HL-60 (cell line): Measurements from ENCODE around the gene HEMK1.
A peak's percentile ranks its signal among the peaks of the same experiment; 100 is the strongest.

Experiments
- DNase-seq, 2 experiments: peaks; one replicate each; pipeline ENCODE4 v3.0.0-alpha.2; 2010 to 2020; ENCODE audit warnings: low read depth in 1 of 2, low spot score in 1 of 2
- H3K27ac ChIP-seq: fragments of 250-450 bp; sonication (Bioruptor Pico); replicated peaks from 2 replicates; pipeline ENCODE4 v1.5.1; 2020; ENCODE audit warnings: mild to moderate bottlenecking, moderate library complexity
- H3K27me3 ChIP-seq: fragments of 250-450 bp; sonication (Bioruptor Pico); 2 replicates; pipeline ENCODE4 v1.5.1; 2021; ENCODE audit warnings: mild to moderate bottlenecking, moderate library complexity; ENCODE audit not compliant: insufficient read depth, poor library complexity, severe bottlenecking
- H3K4me3 ChIP-seq: replicated peaks from 2 replicates; pipeline ENCODE4 v1.5.1; 2011; ENCODE audit warnings: mild to moderate bottlenecking, control low read depth, low read length; ENCODE audit not compliant: insufficient read depth
- GABPA ChIP-seq: IDR thresholded peaks from 2 replicates; pipeline ENCODE4 v1.6.1; 2012; ENCODE audit warnings: low read depth
- POLR2AphosphoS5 ChIP-seq: IDR thresholded peaks from 2 replicates; pipeline ENCODE4 v1.6.1; 2012; ENCODE audit warnings: low read depth
- SPI1 ChIP-seq: IDR thresholded peaks from 2 replicates; pipeline ENCODE4 v1.6.1; 2012; ENCODE audit warnings: low read depth, mild to moderate bottlenecking, borderline replicate concordance
- TF ChIP-seq, protein P1 (sequence below): IDR thresholded peaks from 2 replicates; pipeline ENCODE4 v1.6.1; 2012; ENCODE audit warnings: low read depth; ENCODE audit not compliant: insufficient replicate concordance
- TF ChIP-seq, protein P2 (sequence below): IDR thresholded peaks from one replicate; pipeline ENCODE4 v1.5.1; 2011; ENCODE audit warnings: low read length, control low read depth, inconsistent platforms; ENCODE audit not compliant: insufficient read depth

Gene HEMK1

DNA sequence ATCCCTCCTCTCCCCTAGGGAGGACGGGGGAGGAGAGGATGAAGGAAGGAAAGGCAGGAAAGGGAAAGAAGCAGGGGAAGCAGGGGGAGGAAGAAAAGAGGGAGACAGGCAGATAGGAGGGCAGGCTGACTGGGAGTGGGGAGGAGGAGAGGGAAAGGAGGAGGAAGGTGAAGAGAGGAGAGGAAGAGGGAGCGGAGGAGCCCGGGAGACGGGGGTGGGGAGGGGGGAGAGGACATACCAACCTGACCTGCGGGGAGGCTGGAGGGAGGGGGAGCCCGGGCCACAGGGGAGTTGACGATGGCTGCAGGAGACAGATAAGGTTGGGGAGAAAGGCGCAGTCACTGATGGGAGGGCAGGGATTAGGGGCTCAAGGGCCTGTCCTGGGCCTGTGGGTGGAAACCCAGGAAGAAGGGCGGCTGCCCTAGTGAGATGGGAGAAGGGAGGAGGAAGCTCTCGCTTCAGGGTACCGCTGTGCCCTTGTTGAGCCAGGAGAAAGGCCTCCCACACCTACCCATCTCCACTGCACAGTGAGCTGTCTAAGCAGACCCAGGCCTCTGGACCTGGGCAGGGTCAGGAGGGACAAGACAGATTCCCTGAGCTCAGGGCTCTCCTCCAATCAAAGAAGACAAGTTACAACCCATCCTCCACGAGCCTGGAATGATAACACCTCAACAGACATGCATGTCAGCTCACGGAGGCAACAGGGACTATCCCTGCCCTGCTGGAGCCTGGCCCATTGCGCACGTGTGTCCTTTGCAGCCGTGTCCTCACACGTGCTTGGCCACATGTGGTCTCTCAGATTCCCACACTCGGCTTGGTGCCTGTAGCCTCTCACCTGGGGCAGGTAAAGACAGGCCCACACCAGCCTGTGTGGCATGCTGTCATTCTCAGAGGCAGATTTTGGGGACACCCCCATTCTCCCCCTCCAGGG lies 29.7 kb upstream of the HEMK1 start:
- TF ChIP-seq GABPA (no peak), POLR2AphosphoS5 (no peak), SPI1 (no peak)
- TF ChIP-seq, protein P1, sequence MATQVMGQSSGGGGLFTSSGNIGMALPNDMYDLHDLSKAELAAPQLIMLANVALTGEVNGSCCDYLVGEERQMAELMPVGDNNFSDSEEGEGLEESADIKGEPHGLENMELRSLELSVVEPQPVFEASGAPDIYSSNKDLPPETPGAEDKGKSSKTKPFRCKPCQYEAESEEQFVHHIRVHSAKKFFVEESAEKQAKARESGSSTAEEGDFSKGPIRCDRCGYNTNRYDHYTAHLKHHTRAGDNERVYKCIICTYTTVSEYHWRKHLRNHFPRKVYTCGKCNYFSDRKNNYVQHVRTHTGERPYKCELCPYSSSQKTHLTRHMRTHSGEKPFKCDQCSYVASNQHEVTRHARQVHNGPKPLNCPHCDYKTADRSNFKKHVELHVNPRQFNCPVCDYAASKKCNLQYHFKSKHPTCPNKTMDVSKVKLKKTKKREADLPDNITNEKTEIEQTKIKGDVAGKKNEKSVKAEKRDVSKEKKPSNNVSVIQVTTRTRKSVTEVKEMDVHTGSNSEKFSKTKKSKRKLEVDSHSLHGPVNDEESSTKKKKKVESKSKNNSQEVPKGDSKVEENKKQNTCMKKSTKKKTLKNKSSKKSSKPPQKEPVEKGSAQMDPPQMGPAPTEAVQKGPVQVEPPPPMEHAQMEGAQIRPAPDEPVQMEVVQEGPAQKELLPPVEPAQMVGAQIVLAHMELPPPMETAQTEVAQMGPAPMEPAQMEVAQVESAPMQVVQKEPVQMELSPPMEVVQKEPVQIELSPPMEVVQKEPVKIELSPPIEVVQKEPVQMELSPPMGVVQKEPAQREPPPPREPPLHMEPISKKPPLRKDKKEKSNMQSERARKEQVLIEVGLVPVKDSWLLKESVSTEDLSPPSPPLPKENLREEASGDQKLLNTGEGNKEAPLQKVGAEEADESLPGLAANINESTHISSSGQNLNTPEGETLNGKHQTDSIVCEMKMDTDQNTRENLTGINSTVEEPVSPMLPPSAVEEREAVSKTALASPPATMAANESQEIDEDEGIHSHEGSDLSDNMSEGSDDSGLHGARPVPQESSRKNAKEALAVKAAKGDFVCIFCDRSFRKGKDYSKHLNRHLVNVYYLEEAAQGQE: no peak
- TF ChIP-seq, protein P2, sequence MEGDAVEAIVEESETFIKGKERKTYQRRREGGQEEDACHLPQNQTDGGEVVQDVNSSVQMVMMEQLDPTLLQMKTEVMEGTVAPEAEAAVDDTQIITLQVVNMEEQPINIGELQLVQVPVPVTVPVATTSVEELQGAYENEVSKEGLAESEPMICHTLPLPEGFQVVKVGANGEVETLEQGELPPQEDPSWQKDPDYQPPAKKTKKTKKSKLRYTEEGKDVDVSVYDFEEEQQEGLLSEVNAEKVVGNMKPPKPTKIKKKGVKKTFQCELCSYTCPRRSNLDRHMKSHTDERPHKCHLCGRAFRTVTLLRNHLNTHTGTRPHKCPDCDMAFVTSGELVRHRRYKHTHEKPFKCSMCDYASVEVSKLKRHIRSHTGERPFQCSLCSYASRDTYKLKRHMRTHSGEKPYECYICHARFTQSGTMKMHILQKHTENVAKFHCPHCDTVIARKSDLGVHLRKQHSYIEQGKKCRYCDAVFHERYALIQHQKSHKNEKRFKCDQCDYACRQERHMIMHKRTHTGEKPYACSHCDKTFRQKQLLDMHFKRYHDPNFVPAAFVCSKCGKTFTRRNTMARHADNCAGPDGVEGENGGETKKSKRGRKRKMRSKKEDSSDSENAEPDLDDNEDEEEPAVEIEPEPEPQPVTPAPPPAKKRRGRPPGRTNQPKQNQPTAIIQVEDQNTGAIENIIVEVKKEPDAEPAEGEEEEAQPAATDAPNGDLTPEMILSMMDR: no peak
- H3K4me3 ChIP-seq: no peak overlapping the region
- no peak overlapping the region for H3K27ac ChIP-seq
- no peak for DNase-seq
- H3K27me3 ChIP-seq: peaks cover 7% of the 10 kb centered on the region

DNA sequence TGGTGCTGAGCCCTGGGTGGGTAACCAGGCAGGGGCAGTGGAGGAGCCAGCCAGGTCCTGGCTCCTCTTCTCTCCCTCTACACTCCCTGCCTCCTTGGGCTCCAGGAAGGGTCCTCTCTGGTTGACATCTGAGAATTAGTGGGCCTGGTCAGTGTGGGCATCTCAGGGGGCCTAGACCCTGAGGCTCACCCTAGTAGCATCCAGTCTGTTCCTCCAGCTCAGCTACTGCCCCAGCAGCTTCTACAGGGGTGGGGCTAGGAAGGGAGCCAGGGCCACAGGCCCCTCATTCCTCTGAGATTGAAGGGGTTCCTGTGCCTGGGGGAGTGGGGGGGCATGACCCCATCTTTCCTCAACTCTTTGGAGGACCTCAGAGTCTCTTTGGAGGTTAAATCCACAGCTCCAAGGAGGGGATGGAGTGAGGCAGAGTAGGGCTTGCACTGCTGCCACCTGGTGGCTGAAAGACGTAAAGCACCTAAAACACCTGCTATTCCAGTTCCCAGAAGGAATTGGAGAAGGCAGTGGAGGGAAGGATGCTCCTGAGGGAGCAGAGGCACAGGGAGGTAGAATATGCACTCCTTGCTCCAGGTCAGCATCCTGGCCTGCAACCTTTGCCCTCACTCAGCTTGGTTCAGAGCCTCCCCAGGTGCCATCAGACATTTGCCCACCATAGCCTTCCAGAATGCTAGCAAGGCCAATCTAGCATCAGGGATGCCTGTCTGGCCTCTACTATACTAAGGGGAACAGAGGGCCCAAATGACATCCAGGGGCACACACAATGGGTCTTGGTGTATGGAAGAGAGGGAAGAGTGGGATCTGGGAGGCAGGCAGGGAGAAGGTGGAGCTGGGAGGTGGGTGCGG lies 26.9 kb upstream of the HEMK1 start:
- H3K27me3 ChIP-seq: peaks cover 4% of the 10 kb centered on the region
- TF ChIP-seq, protein P2: peak; percentile 90
- TF ChIP-seq, protein P1: no peak
- no peak overlapping the region for H3K4me3 ChIP-seq
- DNase-seq: peak in 1 of 2 experiments; percentile 33
- H3K27ac ChIP-seq: no peak overlapping the region

DNA sequence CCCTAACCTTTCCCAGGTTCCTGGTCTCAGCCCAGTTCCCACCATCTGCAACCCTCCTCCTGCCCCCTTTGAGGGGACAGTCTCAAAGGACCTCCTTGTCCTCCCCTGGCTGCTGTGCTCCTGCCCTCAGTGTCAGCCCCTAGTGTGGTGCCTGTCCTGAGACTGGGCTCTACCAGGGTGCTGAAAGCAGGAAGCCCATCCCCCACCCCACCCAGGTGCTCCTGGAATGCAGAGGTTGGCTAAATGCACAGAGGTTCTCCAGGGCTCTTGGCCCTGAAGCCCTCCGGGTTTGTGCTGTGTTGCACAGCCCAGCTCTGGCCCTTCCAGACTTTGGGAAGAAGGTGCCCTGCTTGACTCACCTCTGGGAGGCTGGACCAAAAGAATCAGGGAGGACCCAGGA lies 23.5 kb upstream of the HEMK1 start:
- DNase-seq: no peak
- no peak for TF ChIP-seq POLR2AphosphoS5
- TF ChIP-seq, protein P2: no peak
- TF ChIP-seq, protein P1: no peak
- no peak for TF ChIP-seq GABPA
- no peak for TF ChIP-seq SPI1
- no peak overlapping the region for H3K27ac ChIP-seq

More for the DNA sequence above, 23.5 kb upstream of the HEMK1 start:
- Histone ChIP-seq H3K4me3 (no peak overlapping the region), H3K27me3 (no peaks in the 10 kb centered on the region)
